Stimulated activated CD8-positive, alpha-beta memory T cell treated with anti-CD3 and anti-CD28 coated beads, Interleukin-12 subunit alpha, Interleukin-12 subunit beta, amount 100 ng/mL, for 1 hour (primary cell): Measurements from ENCODE around the gene COP1.
"Not testable (repeated sequence)": the region's sequence is repeated elsewhere in the genome, so short reads cannot be mapped to it uniquely, and the experiment has no call there.

Experiments
- DNase-seq: peaks from one replicate; pipeline ENCODE4 v3.0.0-alpha.2; 2020; ENCODE audit warnings: low read depth

The COP1 gene

DNA sequence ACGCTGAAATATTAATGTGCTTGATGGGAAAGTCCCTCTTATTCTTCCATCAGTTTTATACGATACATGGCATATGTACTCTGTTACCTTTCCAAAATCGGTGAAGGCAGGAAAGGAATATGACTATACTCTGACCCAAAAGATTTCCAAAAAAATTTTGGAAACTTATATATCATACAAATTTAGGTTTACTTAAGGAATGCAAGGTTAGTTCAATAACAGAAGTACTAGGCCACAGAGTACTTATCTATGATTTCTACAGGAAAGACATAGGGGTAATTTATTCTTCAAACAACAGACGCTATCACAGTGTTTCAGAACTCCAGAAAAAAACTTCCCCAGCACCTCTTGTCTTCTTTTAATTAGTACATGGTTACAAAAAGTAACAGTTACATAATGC is 84.8 kb downstream of the COP1 start:
- DNase-seq: no peak

DNA sequence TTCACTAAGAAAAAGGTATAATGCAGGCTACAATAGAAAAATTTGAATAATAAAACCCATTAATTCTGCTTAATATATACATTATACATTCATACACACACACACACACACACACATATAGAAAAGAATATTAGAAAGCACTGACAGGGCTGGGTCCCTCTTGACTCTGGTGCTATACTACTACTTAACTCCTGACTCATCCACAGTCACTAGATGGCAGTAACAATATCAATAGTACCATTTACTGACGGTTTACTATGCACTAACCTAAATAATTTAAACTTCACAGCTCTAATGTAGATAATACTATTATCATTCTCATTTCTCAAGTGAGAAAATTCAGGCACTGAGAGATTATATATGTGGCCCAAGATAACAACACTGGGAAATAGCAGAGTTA is 87.5 kb downstream of the COP1 start:
- no peak for DNase-seq

DNA sequence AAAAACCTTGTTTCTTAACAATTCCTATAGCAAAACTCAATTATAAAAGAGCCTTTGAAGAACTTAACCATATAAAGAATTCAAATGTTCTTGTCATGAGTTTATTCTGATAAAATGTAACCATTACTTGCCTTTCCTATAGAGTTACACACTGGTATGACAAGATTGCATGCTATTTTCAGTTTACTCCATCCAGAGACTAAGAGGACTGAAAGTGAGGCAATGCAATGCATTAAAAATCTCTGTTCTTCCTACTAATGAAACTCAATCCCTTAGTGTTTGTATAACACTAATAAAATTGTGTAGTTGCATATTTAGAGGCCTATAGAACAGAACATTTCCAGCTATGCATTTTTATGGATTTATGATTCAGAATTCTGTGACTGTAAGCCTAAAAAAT is 88.1 kb downstream of the COP1 start:
- no peak for DNase-seq

DNA sequence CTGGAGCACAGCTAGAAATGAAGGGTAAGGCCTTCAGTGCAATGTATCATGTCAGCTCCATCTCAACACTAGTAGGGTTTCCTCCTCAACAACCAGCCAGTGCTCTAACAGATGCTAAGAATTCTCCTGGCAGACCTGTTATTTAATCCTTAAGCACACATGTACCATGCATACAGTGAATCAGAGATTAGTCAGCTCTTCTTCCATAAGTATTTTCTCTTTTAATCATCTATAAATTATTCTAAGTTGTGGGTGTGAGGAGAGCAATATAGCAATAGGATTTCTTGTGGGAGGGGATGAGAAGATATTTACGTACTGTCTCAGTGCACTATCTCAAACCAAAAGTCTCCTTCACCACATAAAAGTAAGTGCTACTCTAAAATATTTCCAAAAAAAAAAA is 95.3 kb downstream of the COP1 start:
- no peak for DNase-seq

DNA sequence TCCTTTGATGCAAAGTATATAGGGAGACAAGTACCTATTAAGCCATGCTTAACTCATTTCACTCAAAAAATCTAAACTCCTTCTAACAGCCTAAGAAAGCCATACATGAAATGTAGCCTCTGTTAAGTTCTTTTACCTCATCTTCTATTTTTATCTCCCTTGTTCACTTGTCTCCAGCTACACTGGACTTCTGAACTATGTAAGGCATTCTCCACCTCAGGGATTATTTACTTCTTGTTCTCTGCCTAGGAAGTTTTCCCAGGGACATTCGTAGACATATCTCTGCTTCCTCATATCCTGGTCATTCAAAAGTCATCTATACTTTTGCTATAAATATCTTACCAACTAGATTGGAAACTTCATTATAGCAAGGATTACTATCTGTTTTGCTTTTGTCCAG is 96.9 kb downstream of the COP1 start:
- DNase-seq: no peak

DNA sequence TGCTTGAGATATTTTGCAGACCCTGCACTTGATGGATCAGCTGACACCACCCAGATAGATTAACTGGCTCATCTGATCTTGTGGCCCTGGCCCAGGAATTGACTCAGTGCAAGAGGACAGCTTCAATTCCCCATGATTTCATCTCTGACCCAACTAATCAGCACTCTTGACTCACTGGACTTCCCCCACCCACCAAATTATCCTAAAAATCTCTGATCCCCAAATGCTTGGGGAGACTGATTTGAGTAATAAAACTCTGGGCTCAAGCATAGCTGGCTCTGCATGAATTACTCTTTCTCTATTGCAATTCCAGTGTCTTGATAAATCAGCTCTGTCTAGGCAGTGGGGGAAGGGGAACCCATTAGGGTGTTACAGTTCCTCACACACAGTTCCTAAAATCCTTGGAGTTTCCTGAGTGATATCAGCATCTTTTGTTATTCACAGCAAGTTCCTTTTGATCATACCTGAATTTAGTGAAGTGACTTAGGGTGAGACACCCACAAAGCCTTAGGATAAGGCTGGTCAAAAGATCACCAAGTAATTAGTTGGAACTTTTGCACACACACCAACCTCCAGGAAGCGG is 104.2 kb downstream of the COP1 start:
- no peak for DNase-seq

DNA sequence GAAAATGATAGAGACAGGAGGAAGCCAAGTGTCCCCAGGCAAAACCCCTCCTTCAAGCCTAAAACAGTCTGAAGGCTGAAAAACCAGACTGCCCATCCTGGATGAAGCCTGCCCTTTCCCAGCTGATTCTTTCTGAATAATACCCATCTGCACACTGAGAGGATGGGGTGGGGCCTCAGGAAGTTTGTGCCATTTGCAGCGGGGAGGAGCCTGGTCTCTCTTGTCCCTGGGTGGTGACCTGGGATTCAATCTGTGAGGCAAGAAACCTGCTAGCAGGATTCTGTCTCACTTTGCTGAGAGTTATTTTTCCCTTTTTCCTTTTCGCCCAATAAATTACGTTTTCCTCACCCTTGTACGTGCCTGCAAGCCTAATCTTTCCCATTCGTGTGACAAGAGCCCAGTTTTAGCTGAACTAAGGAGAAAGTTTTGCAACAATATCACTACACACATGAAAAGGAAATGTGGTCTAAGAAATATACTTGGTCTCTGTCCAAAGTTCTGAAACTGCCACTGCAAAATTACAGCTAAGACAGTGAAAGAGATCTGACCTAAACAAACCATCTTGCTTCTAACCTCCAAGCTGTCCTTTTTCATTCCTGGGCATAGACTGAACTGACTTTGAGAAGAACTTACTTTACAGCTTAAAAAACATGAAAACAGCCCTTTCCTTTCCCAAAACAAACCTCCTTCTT is 105.0 kb downstream of the COP1 start:
- no peak for DNase-seq

DNA sequence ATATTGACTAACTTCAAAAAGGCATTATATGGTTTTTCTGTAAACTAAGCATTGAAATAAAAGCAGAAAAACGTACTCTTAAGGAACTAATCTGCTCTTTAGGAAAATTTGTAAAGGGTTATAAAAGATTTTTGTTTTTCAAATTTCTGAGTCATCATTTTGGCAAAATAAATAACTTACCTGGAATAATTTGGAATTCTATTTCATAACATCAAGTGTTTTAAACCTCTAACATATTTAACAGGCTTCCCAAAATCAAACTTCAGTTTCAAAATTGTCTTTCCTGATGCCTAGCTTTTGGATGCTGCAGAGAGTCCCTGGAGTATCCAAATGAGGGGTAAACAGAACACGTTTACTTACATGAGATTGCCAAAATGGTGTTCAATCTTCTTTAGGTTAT is 108.5 kb downstream of the COP1 start:
- no peak for DNase-seq

DNA sequence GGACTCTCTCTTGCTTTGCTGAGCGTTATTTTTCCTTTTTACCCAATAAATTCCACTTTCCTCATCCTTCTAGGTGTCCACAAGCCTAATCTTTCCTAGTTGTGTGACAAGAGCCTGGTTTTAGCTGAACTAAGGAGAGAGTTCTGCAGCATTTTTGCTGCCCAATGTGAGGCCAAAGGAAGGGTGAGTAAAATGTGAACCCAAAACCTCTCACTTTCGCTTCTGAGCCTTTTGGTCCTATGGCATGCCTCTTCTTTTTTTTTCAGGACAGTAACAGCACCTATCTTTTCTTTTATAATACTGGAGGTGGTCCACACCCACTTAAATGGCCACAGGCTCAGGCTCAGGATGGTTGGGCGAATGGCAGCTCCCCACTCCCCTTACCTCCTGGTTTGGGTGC is 111.1 kb downstream of the COP1 start:
- DNase-seq: no peak

DNA sequence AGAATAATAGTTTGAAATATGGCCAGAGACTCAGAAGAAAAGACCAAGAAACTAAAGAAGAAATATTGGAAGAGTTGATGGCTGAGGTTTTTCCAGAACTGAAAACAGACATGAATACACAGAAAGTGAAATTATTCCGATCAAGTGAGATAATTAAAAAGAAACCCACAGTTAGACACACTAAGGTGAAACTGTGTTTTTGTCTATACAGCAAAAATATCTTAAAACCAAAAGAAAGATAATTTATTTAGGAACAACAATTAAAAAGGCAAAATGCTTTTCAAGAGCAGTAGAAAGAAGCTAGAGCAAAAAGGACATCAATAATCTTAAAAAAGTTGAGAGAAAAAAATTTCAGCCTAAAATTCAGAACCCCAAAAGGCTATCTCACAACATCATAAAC is 116.3 kb downstream of the COP1 start:
- DNase-seq: no peak

DNA sequence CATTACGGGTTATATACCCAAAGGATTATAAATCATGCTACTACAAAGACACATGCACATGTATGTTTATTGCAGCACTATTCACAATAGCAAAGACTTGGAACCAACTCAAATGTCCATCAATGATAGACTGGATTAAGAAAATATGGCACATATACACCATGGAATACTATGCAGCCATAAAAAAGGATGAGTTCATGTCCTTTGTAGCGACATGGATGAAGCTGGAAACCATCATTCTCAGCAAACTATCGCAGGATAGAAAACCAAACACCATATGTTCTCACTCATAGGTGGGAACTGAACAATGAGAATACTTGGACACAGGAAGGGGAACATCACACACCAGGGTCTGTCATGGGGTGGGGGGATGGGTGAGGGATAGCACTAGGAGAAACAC is 119.3 kb downstream of the COP1 start:
- not testable (repeated sequence) for DNase-seq

DNA sequence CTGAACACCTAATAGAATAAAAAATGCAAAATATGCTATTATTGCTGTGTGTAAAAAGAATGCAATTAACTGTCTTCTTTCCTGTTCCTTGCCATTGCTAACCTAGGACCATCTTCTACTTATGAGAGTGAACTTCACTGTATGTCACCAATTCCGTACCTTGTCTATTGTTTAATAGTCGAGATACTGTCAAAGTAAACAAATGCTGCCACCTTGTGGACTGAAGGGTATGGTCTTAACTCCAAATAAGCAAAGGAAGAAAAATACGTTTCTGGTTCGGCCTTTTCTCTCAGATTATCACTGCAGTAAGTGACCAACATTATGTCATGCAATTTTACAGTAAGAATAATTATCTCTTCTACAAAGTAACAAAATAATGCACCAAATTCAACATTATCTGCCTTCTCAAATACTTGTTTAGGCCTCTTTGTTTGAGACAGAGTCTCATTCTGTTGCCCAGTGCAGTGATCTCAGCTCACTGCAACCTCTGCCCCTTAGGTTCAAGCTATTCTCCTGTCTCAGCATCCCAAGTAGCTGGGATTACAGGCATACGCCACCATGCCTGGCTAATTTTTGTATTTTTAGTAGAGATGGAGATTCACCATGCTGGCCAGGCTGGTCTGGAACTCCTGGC is 133.4 kb downstream of the COP1 start:
- DNase-seq: no peak

DNA sequence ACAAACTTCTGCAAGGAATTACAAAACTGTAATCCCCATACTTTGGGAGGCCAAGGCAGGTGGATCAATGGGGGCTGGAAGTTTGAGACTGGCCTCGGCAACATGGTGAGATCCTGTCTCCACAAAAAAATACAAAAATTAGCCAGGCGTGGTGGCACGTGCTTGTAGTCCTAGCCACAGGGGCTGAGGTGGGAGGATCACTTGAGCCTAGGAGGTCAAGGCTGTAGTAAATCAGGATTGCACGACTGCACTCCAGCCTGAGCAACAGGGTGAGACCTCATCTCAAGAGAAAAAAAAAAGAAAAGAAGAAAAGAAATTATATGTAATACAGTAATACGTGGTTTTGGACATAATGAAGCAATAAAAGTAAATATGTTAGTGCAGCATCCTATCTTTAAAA is 138.2 kb downstream of the COP1 start:
- DNase-seq: no peak

DNA sequence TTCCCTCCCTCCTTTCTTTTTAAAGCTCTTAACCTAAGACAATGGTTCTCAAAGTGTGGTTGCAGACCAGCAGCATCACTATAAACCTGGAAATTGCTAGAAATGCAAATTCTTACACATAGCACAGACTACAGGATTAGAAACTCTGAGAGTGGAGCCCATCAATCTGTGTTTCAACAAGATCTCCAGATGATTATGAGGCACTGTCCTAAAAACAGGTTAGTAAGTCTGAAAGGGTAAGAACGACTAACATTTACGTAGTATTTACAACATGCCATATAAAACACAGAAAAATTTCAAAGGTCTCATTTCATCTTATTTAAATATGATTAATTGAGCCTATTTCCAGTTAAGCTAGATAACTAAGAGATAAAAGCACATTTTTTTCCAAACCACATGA is 138.8 kb downstream of the COP1 start:
- DNase-seq: no peak

DNA sequence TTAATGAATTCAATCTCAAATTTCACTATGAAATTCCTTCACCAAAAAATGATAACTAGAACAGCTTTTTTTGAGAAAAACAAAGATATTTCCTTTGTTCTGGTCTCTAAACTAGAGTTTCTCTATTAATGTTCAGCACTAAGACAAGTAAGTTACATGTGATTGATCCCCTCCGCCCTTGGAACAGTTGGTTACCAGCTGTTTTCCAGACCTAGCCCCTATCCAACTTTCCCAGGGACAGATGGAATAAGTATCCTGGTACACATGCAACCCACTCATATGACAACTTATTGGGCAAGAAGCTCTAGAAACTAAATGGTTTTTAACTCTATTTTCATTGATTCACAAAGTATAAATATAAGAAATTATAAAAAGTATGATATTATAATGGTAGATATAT is 140.4 kb downstream of the COP1 start:
- no peak for DNase-seq

DNA sequence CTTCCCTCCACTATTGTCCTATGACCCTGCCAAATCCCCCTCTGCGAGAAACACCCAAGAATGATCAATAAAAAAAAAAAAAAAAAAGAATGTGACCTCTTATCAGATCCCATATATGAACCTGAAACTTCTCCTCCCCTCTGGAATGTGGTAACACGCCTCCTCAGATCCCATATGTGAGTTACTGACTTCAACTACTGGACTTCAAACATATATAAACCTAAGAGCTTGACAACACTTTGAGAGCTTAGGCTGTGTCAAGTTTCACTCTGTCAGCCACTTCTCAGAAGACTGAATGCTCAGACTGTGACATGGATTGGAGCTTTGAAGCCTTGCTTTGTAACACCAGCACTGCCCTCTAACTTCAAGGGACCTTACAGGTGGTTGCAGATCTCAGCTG is 148.4 kb downstream of the COP1 start:
- no peak for DNase-seq

DNA sequence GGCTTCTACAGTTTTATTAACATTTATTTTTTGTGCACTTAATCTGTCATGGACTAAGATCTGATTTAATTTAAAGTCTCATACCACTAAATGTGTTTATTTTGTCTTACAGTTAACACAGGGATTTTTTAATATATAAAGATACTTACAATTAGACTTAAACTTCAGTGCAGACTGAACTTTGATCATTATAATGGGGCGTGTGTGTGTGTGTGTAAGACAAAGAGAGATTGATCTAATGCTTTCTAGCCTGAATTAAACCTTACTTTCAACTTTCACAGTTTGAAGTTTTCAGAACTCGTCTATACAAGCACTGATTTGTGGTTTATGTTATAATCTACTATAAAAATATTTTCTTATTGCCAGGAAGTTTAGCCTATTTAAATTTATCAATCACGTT is 150.8 kb downstream of the COP1 start:
- no peak for DNase-seq

DNA sequence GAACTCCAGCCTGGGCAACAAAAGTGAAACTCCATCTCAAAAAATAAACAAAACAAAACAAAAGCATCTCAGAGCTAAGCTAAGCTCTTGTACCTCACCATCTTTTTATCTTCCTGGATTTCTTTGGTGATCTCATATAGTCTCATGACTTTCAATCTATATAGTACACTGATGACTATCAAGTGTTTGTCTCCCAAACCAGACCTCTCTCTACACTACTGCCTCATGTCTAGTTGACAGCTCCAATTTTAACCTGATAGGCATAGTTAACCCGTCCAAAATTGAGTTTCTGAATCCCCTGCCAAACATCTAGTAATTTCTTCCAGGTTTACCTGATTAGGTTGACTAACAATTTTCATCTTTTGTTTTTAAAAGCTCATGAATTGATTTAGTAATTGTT is 151.7 kb downstream of the COP1 start:
- no peak for DNase-seq

DNA sequence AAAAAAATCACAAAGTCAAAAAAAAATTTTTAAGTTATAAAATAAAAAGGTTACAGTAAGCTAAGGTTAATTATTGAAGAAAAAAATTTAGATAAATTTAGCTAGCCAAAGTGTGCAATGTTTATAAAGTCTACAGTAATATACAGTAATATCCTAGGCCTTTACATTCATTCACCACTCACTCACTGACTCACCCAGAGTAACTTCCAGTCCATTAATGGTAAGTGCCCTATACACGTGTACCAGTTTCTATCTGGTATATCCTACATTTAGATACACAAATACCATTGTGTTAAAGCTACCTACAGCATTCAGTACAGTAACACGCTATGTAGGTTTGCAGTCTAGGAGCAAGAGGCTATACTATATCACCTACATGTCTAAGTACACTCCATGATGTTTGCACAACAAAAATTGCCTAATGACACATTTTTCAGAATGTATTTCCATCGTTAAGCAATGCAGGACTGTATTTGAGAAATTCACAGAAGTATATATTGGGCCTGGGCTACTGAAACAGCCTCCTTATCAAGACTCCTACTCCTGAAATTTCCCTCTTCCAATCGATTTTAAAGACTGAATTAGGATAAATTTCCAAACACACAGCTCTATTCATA is 155.1 kb downstream of the COP1 start:
- no peak for DNase-seq

DNA sequence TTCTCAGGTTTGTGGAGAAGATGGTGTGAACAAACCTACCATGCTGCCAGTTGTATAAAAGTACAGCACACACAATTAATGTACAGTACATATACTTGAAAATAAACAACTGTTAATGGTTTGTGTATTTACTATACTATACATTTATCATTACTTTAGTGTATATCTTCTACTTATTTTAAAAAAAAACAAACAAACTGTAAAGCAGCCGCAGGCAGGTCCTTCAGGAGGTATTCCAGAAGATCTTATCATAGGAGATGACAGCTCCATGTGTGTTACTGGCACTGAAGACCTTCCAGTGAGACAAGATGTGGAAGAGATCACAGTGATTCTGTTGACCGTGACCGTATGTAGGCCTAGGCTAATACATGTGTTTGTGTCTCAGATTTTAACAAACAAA is 155.7 kb downstream of the COP1 start:
- no peak for DNase-seq

DNA sequence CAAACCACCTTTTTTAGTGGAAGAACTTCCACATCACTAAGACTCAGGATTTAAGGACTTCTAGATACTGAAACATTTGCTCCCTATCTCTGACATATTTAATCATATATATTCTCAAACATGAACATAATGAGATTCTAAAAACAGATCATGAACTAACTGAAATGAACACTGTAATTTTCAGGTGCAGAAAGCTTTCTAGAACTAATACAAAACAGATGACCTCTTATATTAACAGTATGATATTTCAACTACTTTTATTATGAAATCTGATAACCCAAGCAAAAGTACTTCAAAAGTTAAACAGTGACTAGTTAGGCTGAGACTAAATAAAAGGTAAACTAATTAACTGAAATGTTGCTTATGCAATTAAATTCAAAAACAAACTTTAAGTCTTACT is 157.5 kb downstream of the COP1 start:
- DNase-seq: no peak

DNA sequence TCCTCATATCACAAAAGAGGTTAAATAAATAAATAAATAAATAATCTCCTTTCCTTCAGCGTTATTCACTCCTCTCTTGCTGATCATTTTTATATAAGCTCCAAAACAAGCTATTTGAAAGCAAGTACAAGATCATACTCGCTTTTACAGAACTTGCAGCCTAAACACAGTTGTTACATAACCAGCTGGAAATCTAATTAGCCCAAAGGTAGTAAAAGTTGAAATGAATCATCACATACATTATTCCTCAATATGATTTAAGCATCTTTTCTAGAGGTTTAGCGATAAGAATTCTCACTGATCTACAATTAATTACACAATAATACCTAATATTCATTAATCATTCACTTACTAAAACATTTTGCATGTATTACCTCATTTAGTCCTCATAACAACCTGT is 160.2 kb downstream of the COP1 start:
- no peak for DNase-seq

DNA sequence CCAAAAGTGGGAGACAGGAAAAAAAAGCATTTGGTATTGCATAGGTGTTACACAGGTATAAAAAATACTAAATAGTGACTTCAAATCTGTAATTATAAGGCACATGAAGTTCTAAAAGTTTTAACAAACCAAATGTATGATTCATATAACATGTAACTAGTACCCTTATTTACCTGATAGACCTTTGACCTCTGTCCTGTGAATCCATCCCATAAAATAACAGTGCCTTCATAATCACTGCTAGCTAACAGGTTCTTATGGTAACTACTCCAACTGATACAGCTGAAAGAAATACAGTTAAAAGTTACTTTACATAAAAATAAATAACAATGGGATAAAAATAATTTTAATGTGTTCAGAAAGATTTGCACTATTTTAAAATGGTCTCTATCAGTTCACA is 163.5 kb downstream of the COP1 start:
- no peak for DNase-seq

DNA sequence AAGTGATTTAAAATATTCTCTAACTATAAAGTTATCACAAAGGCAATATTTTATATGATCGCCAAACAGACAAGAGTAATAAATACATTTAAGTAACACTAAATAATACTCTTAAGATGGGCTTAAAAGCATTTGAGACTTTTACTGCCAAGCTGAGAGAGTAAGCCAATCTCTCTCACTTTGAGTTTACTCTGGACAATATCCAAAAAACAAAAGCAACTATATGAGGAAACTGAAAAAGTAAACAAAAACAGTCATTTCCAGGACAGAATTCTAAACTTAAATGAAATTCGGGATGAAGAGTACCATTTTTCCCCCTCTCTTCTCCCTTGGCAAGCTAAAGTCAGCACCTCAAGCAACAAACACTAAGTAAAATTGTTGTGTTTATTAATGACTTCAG is 173.2 kb downstream of the COP1 start:
- no peak for DNase-seq
